Right lobe of liver (tissue), 6 donors: ENCODE measurements around the gene MNS1. TPM values are rescaled to one million over a fixed set of nuclear protein-coding genes. Genes with fewer than 3 reads are reported as not detected.

Experiments
- ATAC-seq, 4 donors: fragments of 200-7000 bp; cut with Tn5 transposase; one replicate each; pipeline ENCODE4 v1.9.1; 2020; ENCODE audit warnings: mild to moderate bottlenecking in 4 of 4, moderate library complexity in 4 of 4
- DNase-seq, 3 donors: peaks; one replicate each; pipeline ENCODE4 v3.0.0-alpha.2; 2020
- H3K27ac ChIP-seq, 3 donors: fragments of 200-600 bp; one replicate each; pipeline ENCODE4 v1.8.0; 2022
- H3K27me3 ChIP-seq, 2 donors: fragments of 200-600 bp; one replicate each; pipeline ENCODE4 v1.8.0; 2022
- H3K36me3 ChIP-seq, 4 donors: fragments of 200-600 bp; sonication (generic) in 1 of 4; one replicate each; pipeline versions ENCODE4 v1.5.1 to v1.8.0; 2017 to 2022; ENCODE audit warnings: control low read depth in 1 of 4
- H3K4me1 ChIP-seq, 4 donors: fragments of 200-600 bp; sonication (generic) in 1 of 4; one replicate each; pipeline versions ENCODE4 v1.5.1 to v1.8.0; 2017 to 2022; ENCODE audit warnings: control low read depth in 1 of 4
- H3K4me3 ChIP-seq, 3 donors: fragments of 200-600 bp; one replicate each; pipeline ENCODE4 v1.8.0; 2022
- H3K9me3 ChIP-seq, 4 donors: fragments of 200-600 bp; sonication (generic) in 1 of 4; one replicate each; pipeline versions ENCODE4 v1.5.1 to v1.8.0; 2017 to 2022; ENCODE audit warnings: control low read depth in 1 of 4
- POLR2A ChIP-seq: fragments of 450-650 bp; IDR thresholded peaks from one replicate; pipeline ENCODE4 v1.6.1; 2017; ENCODE audit warnings: antibody characterized with exemption, mild to moderate bottlenecking
- WGBS: methylation state at CpG from one replicate; pipeline ENCODE4 v1.1.6; 2018; ENCODE audit warnings: low coverage, low lambda C conversion rate; ENCODE audit not compliant: insufficient coverage; ENCODE audit errors: missing lambda C conversion rate; 5-methylcytosine and 5-hydroxymethylcytosine counted together
- intact Hi-C, 2 donors: fragments of 100-400 bp; cut with DNase I; formaldehyde crosslinking; loops; one replicate each; pipeline versions ENCODE4 v1.11.2 to v1.14.1; 2022
- total RNA-seq, 6 experiments: library from RNA; depleted of rRNA in 2 of 6; stranded (reverse); fragments of >200 nt in 2 of 6; fragmentation: NEBNext Ultra II Directional in 3 of 6; extraction: Animal tissue kit (Norgen Biotek cat#: 25700) in 3 of 6; gene quantifications; one replicate each; pipeline versions ENCODE4 v1.1.0 to v1.2.4, GENCODE V29; 2016 to 2023
- TF ChIP-seq, protein P1 (sequence below), 4 donors: fragments of 200-600 bp in 3 of 4; fragments of 450-650 bp in 1 of 4; IDR thresholded peaks; one replicate each; pipeline versions ENCODE4 v1.5.1 to v1.8.0; 2016 to 2022; ENCODE audit warnings: antibody characterized with exemption in 4 of 4, mild to moderate bottlenecking in 2 of 4
- donor health status: DM: no; HTN: yes; CAD: no.
- donor health status: DM: no; HTN: no; CAD: no.
- donor health status: DM: no; HTN: no; CAD: no.
- donor health status: DM: no; HTN: yes; CAD: no.
- donor health status: DM: no; HTN: yes; CAD: no.

The MNS1 gene
- total RNA-seq, 6 experiments from 2014 or later = 0.18 to 0.58 (median 0.40) TPM; not detected in 1

DNA sequence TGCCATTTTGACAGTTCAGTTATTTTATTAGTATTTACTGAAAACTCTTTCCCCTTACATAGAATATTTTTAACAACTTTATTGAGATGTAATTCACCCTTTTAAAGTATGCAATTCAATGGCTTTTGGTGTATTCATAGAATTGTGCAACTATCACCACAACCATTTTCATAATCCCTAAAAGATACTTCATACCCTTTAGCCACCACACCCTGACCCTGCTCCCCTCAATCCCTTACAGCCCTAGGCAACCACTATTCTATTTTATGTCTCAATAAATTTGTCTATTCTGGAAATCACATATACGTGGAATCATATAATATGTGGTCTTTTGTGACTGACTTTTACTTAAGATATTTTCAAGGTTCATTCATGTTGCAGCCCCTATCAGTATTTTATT, 70.0 kb downstream of the MNS1 start:
- intact Hi-C loops = no loop called here
- no peak for ATAC-seq
- whole genome bisulfite sequencing = 94% methylated on average over 1 of the region's 1 CpG
- Histone ChIP-seq H3K4me1 (no peaks in the 10 kb centered on the region), H3K36me3 (no peaks in the 10 kb centered on the region), H3K9me3 (no peaks in the 10 kb centered on the region), H3K27me3 (no peaks in the 10 kb centered on the region), H3K27ac (no peak overlapping the region), H3K4me3 (no peak overlapping the region)
- DNase-seq = no peak
- no peak for TF ChIP-seq POLR2A

DNA sequence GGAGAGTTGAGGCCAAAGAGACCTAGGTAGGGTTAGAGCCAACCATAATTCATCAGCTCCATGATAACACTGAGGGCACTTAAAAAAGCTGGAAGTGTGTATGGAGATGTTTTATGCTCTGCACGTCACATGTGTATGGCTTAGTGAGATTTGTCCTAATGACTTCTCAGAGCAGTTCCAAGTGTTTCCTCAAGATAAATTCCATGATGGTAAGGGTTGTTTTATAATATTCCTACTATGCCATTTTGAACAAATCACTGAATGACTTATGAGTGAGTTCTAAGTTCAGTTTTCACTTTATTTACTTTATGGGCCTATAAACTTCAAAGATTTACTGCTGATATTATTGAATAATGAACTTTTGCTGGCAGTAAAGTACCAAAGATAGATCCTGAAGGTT, 71.7 kb downstream of the MNS1 start:
- Histone ChIP-seq H3K4me1 (no peaks in the 10 kb centered on the region), H3K4me3 (no peak overlapping the region), H3K36me3 (no peaks in the 10 kb centered on the region), H3K9me3 (no peaks in the 10 kb centered on the region), H3K27ac (no peak overlapping the region), H3K27me3 (no peaks in the 10 kb centered on the region)
- DNase-seq = no peak
- 93% methylated on average over 1 of the region's 1 CpG for WGBS
- no peak for ATAC-seq
- intact Hi-C loops = no loop called here
- TF ChIP-seq, protein P1, sequence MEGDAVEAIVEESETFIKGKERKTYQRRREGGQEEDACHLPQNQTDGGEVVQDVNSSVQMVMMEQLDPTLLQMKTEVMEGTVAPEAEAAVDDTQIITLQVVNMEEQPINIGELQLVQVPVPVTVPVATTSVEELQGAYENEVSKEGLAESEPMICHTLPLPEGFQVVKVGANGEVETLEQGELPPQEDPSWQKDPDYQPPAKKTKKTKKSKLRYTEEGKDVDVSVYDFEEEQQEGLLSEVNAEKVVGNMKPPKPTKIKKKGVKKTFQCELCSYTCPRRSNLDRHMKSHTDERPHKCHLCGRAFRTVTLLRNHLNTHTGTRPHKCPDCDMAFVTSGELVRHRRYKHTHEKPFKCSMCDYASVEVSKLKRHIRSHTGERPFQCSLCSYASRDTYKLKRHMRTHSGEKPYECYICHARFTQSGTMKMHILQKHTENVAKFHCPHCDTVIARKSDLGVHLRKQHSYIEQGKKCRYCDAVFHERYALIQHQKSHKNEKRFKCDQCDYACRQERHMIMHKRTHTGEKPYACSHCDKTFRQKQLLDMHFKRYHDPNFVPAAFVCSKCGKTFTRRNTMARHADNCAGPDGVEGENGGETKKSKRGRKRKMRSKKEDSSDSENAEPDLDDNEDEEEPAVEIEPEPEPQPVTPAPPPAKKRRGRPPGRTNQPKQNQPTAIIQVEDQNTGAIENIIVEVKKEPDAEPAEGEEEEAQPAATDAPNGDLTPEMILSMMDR (IDR thresholded peaks at IDR 0.05) = no peak
- TF ChIP-seq POLR2A = no peak

DNA sequence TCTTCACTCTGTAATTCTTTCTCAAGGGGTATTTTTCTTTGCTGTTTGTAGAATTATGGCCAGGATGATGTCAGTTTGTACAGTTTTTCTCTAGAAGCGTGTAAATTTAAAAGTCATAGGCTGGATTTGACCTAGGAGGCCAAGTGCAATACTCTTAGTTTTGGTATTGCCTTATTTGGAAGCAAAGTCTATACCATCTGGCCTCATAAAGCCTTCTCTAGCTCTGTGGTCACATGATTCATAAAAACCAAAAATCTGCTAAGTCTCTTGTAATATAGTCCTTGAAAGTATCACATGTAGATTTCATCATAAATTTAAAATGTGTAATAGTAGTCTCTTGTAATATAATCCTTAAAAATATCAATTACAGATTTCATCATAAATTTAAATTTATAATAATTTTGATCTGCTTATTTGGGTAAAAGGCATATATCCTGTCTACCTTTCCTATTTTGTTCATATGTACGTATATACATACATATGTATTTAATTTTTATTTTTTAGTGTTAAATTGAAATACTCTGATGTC, 74.1 kb downstream of the MNS1 start:
- Histone ChIP-seq H3K4me1 (no peaks in the 10 kb centered on the region), H3K36me3 (no peaks in the 10 kb centered on the region), H3K27me3 (no peaks in the 10 kb centered on the region), H3K4me3 (no peak overlapping the region), H3K9me3 (no peaks in the 10 kb centered on the region), H3K27ac (no peak overlapping the region)
- no peak for TF ChIP-seq POLR2A
- TF ChIP-seq, protein P1 (IDR thresholded peaks at IDR 0.05) = no peak
- WGBS = 79% methylated on average over 2 of the region's 2 CpGs
- DNase-seq (no peak), ATAC-seq (no peak)
- intact Hi-C loops = no loop called here

DNA sequence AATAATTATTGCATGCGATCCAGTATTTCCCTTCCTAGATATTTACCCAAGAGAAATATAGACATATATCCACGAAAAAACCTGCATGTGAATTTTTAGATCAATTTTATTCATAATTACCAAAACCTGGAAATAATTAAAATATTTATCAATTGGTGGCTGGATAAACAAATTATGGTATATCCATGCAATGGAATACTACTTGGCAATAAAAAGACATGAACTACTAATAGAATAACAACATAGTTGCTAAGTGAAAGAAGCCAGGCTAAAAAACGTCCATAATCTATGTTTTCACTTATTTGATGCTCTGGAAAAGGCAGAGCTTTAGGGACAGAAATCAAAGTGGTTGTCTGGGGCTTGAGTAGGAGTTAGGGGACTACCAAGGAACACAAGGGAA, 79.0 kb downstream of the MNS1 start:
- H3K27ac ChIP-seq = no peak overlapping the region
- 66% methylated on average over 3 of the region's 3 CpGs for WGBS
- TF ChIP-seq, protein P1 (IDR thresholded peaks at IDR 0.05) = no peak
- TF ChIP-seq POLR2A = no peak
- no peaks in the 10 kb centered on the region for H3K4me1 ChIP-seq
- no peaks in the 10 kb centered on the region for H3K36me3 ChIP-seq
- H3K4me3 ChIP-seq = no peak overlapping the region
- DNase-seq = no peak
- ATAC-seq = no peak
- intact Hi-C loops = no loop called here
- no peaks in the 10 kb centered on the region for H3K27me3 ChIP-seq
- H3K9me3 ChIP-seq = no peaks in the 10 kb centered on the region

DNA sequence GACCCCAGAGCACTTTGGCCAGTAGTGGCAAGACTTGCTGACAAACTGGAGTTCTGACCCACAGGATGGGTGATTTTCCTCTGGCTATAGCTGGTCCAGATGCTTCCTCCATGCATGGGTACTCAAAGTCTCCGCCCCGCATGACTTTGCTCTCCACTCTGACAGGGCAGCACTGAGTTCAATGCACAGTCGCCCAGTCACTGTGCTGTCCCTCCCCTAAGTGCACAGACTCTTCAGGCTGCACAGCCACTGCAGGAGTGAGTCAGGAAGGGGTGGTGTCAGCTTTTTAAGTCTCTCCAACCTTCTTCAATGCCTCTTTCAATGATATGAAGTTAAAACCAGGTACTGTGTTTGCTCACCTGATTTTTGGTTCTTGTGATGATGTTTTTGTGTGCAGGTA, 81.9 kb downstream of the MNS1 start:
- Histone ChIP-seq H3K9me3 (no peaks in the 10 kb centered on the region), H3K27me3 (no peaks in the 10 kb centered on the region), H3K36me3 (no peaks in the 10 kb centered on the region), H3K4me1 (no peaks in the 10 kb centered on the region), H3K4me3 (no peak overlapping the region), H3K27ac (no peak overlapping the region)
- no peak for ATAC-seq
- no CpG with 5 or more reads among the region's 3 CpGs for WGBS
- intact Hi-C loops = no loop called here
- no peak for DNase-seq
- no peak for TF ChIP-seq POLR2A
- TF ChIP-seq, protein P1 (IDR thresholded peaks at IDR 0.05) = no peak

Other genes starting within 250 kb of the MNS1 start
- 1 to 10 TPM; 4.5 to 7.1 (median 5.8) TPM for gene RFX7, start 221.3 kb downstream of the MNS1 start, total RNA-seq
- 1 to 10 TPM in 1 of 6 experiments, under 1 TPM in 5; 0.31 to 1.4 (median 0.65) TPM for gene TEX9, start 99.7 kb downstream of the MNS1 start, total RNA-seq